Measurements from ENCODE around the gene HNRNPLL. TPM values are rescaled to one million over a fixed set of nuclear protein-coding genes. Genes with fewer than 3 reads are reported as not detected.

HNRNPLL gene
- total RNA-seq, 1 donor from 2014 or later, result 39.2 TPM

GRCh38 chr2:38591152-38591551, 11.6 kb downstream of the HNRNPLL start:
- Histone ChIP-seq H3K4me3 (ENCODE audit: low read depth, low read length) (no peak overlapping the region), H3K27me3 (ENCODE audit: control insufficient read depth, insufficient read depth, low read length) (no peaks in the 10 kb centered on the region), H3K36me3 (ENCODE audit: control insufficient read depth, insufficient read depth, low read length) (peaks cover 1% of the 10 kb centered on the region)
- DNase-seq (ENCODE audit: low read depth), result no peak
- no peak for TF ChIP-seq CTCF (IDR thresholded peaks at IDR 0.05; ENCODE audit: insufficient read depth, low read length, poor library complexity, severe bottlenecking)

- no peak for DNase-seq (ENCODE audit: low read depth)
- TF ChIP-seq CTCF (IDR thresholded peaks at IDR 0.05; ENCODE audit: insufficient read depth, low read length, poor library complexity, severe bottlenecking), result peak; percentile 19
- Histone ChIP-seq H3K4me3 (ENCODE audit: low read depth, low read length) (no peak overlapping the region), H3K27me3 (ENCODE audit: control insufficient read depth, insufficient read depth, low read length) (no peaks in the 10 kb centered on the region), H3K36me3 (ENCODE audit: control insufficient read depth, insufficient read depth, low read length) (peaks cover 1% of the 10 kb centered on the region)
Measured at GRCh38 chr2:38590053-38590452, 12.7 kb downstream of the HNRNPLL start.

- TF ChIP-seq CTCF (IDR thresholded peaks at IDR 0.05; ENCODE audit: insufficient read depth, low read length, poor library complexity, severe bottlenecking), result no peak
- H3K27me3 ChIP-seq (ENCODE audit: control insufficient read depth, insufficient read depth, low read length), result no peaks in the 10 kb centered on the region
- no peak overlapping the region for H3K4me3 ChIP-seq (ENCODE audit: low read depth, low read length)
- no peaks in the 10 kb centered on the region for H3K36me3 ChIP-seq (ENCODE audit: control insufficient read depth, insufficient read depth, low read length)
- DNase-seq (ENCODE audit: low read depth), result no peak
Measured at GRCh38 chr2:38586931-38587330, 15.8 kb downstream of the HNRNPLL start.

GRCh38 chr2:38584881-38585280, 17.8 kb downstream of the HNRNPLL start:
- H3K36me3 ChIP-seq (ENCODE audit: control insufficient read depth, insufficient read depth, low read length), result no peaks in the 10 kb centered on the region
- no peak for DNase-seq (ENCODE audit: low read depth)
- no peaks in the 10 kb centered on the region for H3K27me3 ChIP-seq (ENCODE audit: control insufficient read depth, insufficient read depth, low read length)
- H3K4me3 ChIP-seq (ENCODE audit: low read depth, low read length), result no peak overlapping the region
- TF ChIP-seq CTCF (IDR thresholded peaks at IDR 0.05; ENCODE audit: insufficient read depth, low read length, poor library complexity, severe bottlenecking), result no peak

- Histone ChIP-seq H3K4me3 (ENCODE audit: low read depth, low read length) (no peak overlapping the region), H3K27me3 (ENCODE audit: control insufficient read depth, insufficient read depth, low read length) (no peaks in the 10 kb centered on the region), H3K36me3 (ENCODE audit: control insufficient read depth, insufficient read depth, low read length) (no peaks in the 10 kb centered on the region)
- DNase-seq (ENCODE audit: low read depth), result no peak
- no peak for TF ChIP-seq CTCF (IDR thresholded peaks at IDR 0.05; ENCODE audit: insufficient read depth, low read length, poor library complexity, severe bottlenecking)
Measured at GRCh38 chr2:38583994-38584393, 18.7 kb downstream of the HNRNPLL start.

GRCh38 chr2:38583524-38583923, 19.2 kb downstream of the HNRNPLL start:
- Histone ChIP-seq H3K27me3 (ENCODE audit: control insufficient read depth, insufficient read depth, low read length) (no peaks in the 10 kb centered on the region), H3K36me3 (ENCODE audit: control insufficient read depth, insufficient read depth, low read length) (no peaks in the 10 kb centered on the region), H3K4me3 (ENCODE audit: low read depth, low read length) (no peak overlapping the region)
- TF ChIP-seq CTCF (IDR thresholded peaks at IDR 0.05; ENCODE audit: insufficient read depth, low read length, poor library complexity, severe bottlenecking), result no peak
- DNase-seq (ENCODE audit: low read depth), result no peak

All from kidney epithelial cell (primary cell).